ENCODE data around the gene LRRC39. TPM values are rescaled to one million over a fixed set of nuclear protein-coding genes. Genes with fewer than 3 reads are reported as not detected.

The LRRC39 gene
- total RNA-seq, 4 donors from 2014 or later: 0.48 to 2.6 (median 0.82) TPM; not detected in 1

GRCh38 chr1:100137602-100138001 is 40.5 kb downstream of the LRRC39 start:
- H3K27ac ChIP-seq: no peak overlapping the region
- 93 to 95% methylated on average over 2 of the region's 2 CpGs for WGBS, 2 donors (ENCODE audit: low coverage in 1 of 2)
- in situ Hi-C loops (cut with MboI; ENCODE audit: low pct_ligation_motif_present in 1 of 4, low pct_unique_long_range_greater_than_20kb in 1 of 4, low sequenced_read_pairs in 3 of 4): loop anchor here in 1 of 4 donors (25.0 kb wide), 1 partner anchor 325 kb away; no protein-coding TSS in a partner anchor

GRCh38 chr1:100134872-100135271 is 43.2 kb downstream of the LRRC39 start:
- Histone ChIP-seq H3K4me1 (peaks cover 15 to 20% (median 16%) of the 10 kb centered on the region in 4 donors), H3K4me3 (no peak overlapping the region), H3K27ac (no peak overlapping the region), H3K36me3 (peaks cover 0 to 29% (median 11%) of the 10 kb centered on the region in 4 donors), H3K27me3 (no peaks in the 10 kb centered on the region), H3K9me3 (no peaks in the 10 kb centered on the region)
- TF ChIP-seq POLR2AphosphoS5 (IDR thresholded peaks at IDR 0.05) (no peak), CTCF (IDR thresholded peaks at IDR 0.05) (no peak), EP300 (IDR thresholded peaks at IDR 0.05; ENCODE audit: low read depth) (no peak), POLR2A (IDR thresholded peaks at IDR 0.05) (no peak)
- intact Hi-C loops (cut with DNase I; ENCODE audit: low total_unique reads): loop anchor here (5.0 kb wide), 1 partner anchor 132 kb away; the partner anchor contains the start of gene RTCA
- WGBS, 2 donors (ENCODE audit: low coverage in 1 of 2): 71 to 83% methylated on average over 3 of the region's 3 CpGs
- in situ Hi-C loops (cut with MboI; ENCODE audit: low pct_ligation_motif_present in 1 of 4, low pct_unique_long_range_greater_than_20kb in 1 of 4, low sequenced_read_pairs in 3 of 4): loop anchor here in 1 of 4 donors (25.0 kb wide), 1 partner anchor 327 kb away; no protein-coding TSS in a partner anchor
- DNase-seq: no peak

More at GRCh38 chr1:100137602-100138001, 40.5 kb downstream of the LRRC39 start:
- Histone ChIP-seq H3K9me3 (no peaks in the 10 kb centered on the region), H3K27me3 (no peaks in the 10 kb centered on the region), H3K4me1 (peaks cover 6 to 12% (median 9%) of the 10 kb centered on the region in 4 donors), H3K4me3 (no peak overlapping the region), H3K36me3 (peaks cover 0 to 52% (median 21%) of the 10 kb centered on the region in 4 donors)
- TF ChIP-seq POLR2A (IDR thresholded peaks at IDR 0.05) (no peak), CTCF (IDR thresholded peaks at IDR 0.05) (no peak), EP300 (IDR thresholded peaks at IDR 0.05; ENCODE audit: low read depth) (no peak), POLR2AphosphoS5 (IDR thresholded peaks at IDR 0.05) (no peak)
- no peak for DNase-seq
- intact Hi-C loops (cut with DNase I; ENCODE audit: low total_unique reads): no loop called here

- intact Hi-C loops (cut with DNase I; ENCODE audit: low total_unique reads): loop anchor here (5.0 kb wide), 1 partner anchor 134 kb away; the partner anchor contains the start of gene RTCA
- peak within 1 kb of the TSS; percentile 67 to 89 (median 83) for H3K27ac ChIP-seq
- H3K9me3 ChIP-seq: no peaks in the 10 kb centered on the region
- in situ Hi-C loops (cut with MboI; ENCODE audit: low pct_ligation_motif_present in 1 of 4, low pct_unique_long_range_greater_than_20kb in 1 of 4, low sequenced_read_pairs in 3 of 4): loop anchor here in 1 of 4 donors (25.0 kb wide), 1 partner anchor 329 kb away; no protein-coding TSS in a partner anchor
- TF ChIP-seq CTCF (IDR thresholded peaks at IDR 0.05) (peak in 3 of 5 experiments; percentile 5 to 41 (median 33)), POLR2A (IDR thresholded peaks at IDR 0.05) (peak; percentile 17), EP300 (IDR thresholded peaks at IDR 0.05; ENCODE audit: low read depth) (peak; percentile 44), POLR2AphosphoS5 (IDR thresholded peaks at IDR 0.05) (peak; percentile 60 to 90 (median 77))
- peaks cover 0 to 10% (median 4%) of the 10 kb centered on the region in 4 donors for H3K36me3 ChIP-seq
- H3K4me3 ChIP-seq: peak within 1 kb of the TSS; percentile 61 to 99 (median 78)
- DNase-seq: peak; percentile 98
- WGBS, 2 donors (ENCODE audit: low coverage in 1 of 2): 0 to 1% methylated on average over 18 to 57 of the region's 57 CpGs
- no peaks in the 10 kb centered on the region for H3K27me3 ChIP-seq
- H3K4me1 ChIP-seq: peaks cover 15 to 20% (median 16%) of the 10 kb centered on the region in 4 donors
These were observed 45.2 kb downstream of the LRRC39 start, which contains the start of the genes SASS6 and TRMT13 for GRCh38 chr1:100132566-100133477. Gene SASS6, minus strand, starts transcription at chr1:100132930. Its CDS starts 116 bp downstream, at chr1:100132814. Gene TRMT13, plus strand, starts transcription at chr1:100133163. Its CDS starts 6 bp downstream, at chr1:100133169.

Measured in transverse colon (tissue), 4 donors.